ENCODE measurements around the gene PXDN.
"Not testable (repeated sequence)": the region's sequence is repeated elsewhere in the genome, so short reads cannot be mapped to it uniquely, and the experiment has no call there.

The PXDN gene

GRCh38 chr2:1744151-1744445 lies 217 bp downstream of the PXDN start:
- no peak overlapping the region for H3K4me3 Mint-ChIP-seq
- peaks cover 56% of the 10 kb centered on the region for H3K27me3 Mint-ChIP-seq (ENCODE audit: low read depth)
- H3K4me1 Mint-ChIP-seq (ENCODE audit: low read depth): peaks cover 7% of the 10 kb centered on the region
- H3K36me3 Mint-ChIP-seq (ENCODE audit: low read depth): no peaks in the 10 kb centered on the region
- H3K9me3 Mint-ChIP-seq: no peaks in the 10 kb centered on the region
- H3K27ac Mint-ChIP-seq: no peak overlapping the region

GRCh38 chr2:1743396-1744150 lies 742 bp downstream of the PXDN start:
- Mint-ChIP-seq H3K9me3 (no peaks in the 10 kb centered on the region), H3K36me3 (ENCODE audit: low read depth) (no peaks in the 10 kb centered on the region), H3K4me1 (ENCODE audit: low read depth) (peaks cover 7% of the 10 kb centered on the region), H3K4me3 (no peak overlapping the region), H3K27ac (no peak overlapping the region), H3K27me3 (ENCODE audit: low read depth) (peaks cover 56% of the 10 kb centered on the region)

- Mint-ChIP-seq H3K36me3 (ENCODE audit: low read depth) (no peaks in the 10 kb centered on the region), H3K27me3 (ENCODE audit: low read depth) (peaks cover 56% of the 10 kb centered on the region), H3K27ac (no peak overlapping the region), H3K9me3 (no peaks in the 10 kb centered on the region), H3K4me3 (peak overlapping the region; percentile 71), H3K4me1 (ENCODE audit: low read depth) (peaks cover 7% of the 10 kb centered on the region)
These were observed 1.5 kb downstream of the PXDN start for GRCh38 chr2:1742681-1743395.

- H3K4me3 Mint-ChIP-seq: peak overlapping the region; percentile 40
- H3K27ac Mint-ChIP-seq: no peak overlapping the region
- H3K9me3 Mint-ChIP-seq: no peaks in the 10 kb centered on the region
- peaks cover 7% of the 10 kb centered on the region for H3K4me1 Mint-ChIP-seq (ENCODE audit: low read depth)
- H3K27me3 Mint-ChIP-seq (ENCODE audit: low read depth): peaks cover 51% of the 10 kb centered on the region
- H3K36me3 Mint-ChIP-seq (ENCODE audit: low read depth): no peaks in the 10 kb centered on the region
These were observed 2.0 kb downstream of the PXDN start for GRCh38 chr2:1742301-1742680.

- peaks cover 47% of the 10 kb centered on the region for H3K27me3 Mint-ChIP-seq (ENCODE audit: low read depth)
- no peaks in the 10 kb centered on the region for H3K36me3 Mint-ChIP-seq (ENCODE audit: low read depth)
- H3K4me3 Mint-ChIP-seq: peak overlapping the region; percentile 40
- no peak overlapping the region for H3K27ac Mint-ChIP-seq
- peaks cover 7% of the 10 kb centered on the region for H3K4me1 Mint-ChIP-seq (ENCODE audit: low read depth)
- H3K9me3 Mint-ChIP-seq: no peaks in the 10 kb centered on the region
These were observed 2.5 kb downstream of the PXDN start for GRCh38 chr2:1741851-1742250.

GRCh38 chr2:1740716-1741589 lies 3.4 kb downstream of the PXDN start:
- no peaks in the 10 kb centered on the region for H3K36me3 Mint-ChIP-seq (ENCODE audit: low read depth)
- no peak overlapping the region for H3K27ac Mint-ChIP-seq
- no peak overlapping the region for H3K4me3 Mint-ChIP-seq
- H3K27me3 Mint-ChIP-seq (ENCODE audit: low read depth): peaks cover 38% of the 10 kb centered on the region
- H3K4me1 Mint-ChIP-seq (ENCODE audit: low read depth): peaks cover 7% of the 10 kb centered on the region
- no peaks in the 10 kb centered on the region for H3K9me3 Mint-ChIP-seq

- H3K27ac Mint-ChIP-seq: no peak overlapping the region
- no peak overlapping the region for H3K4me3 Mint-ChIP-seq
- no peaks in the 10 kb centered on the region for H3K36me3 Mint-ChIP-seq (ENCODE audit: low read depth)
- no peaks in the 10 kb centered on the region for H3K9me3 Mint-ChIP-seq
- H3K4me1 Mint-ChIP-seq (ENCODE audit: low read depth): peaks cover 7% of the 10 kb centered on the region
- H3K27me3 Mint-ChIP-seq (ENCODE audit: low read depth): peaks cover 30% of the 10 kb centered on the region
These were observed 4.2 kb downstream of the PXDN start for GRCh38 chr2:1739961-1740715.

GRCh38 chr2:1739322-1739957 lies 4.9 kb downstream of the PXDN start:
- no peaks in the 10 kb centered on the region for H3K9me3 Mint-ChIP-seq
- H3K4me1 Mint-ChIP-seq (ENCODE audit: low read depth): peaks cover 7% of the 10 kb centered on the region
- H3K4me3 Mint-ChIP-seq: no peak overlapping the region
- H3K27ac Mint-ChIP-seq: no peak overlapping the region
- H3K36me3 Mint-ChIP-seq (ENCODE audit: low read depth): no peaks in the 10 kb centered on the region
- peaks cover 23% of the 10 kb centered on the region for H3K27me3 Mint-ChIP-seq (ENCODE audit: low read depth)

GRCh38 chr2:1738646-1739302 lies 5.5 kb downstream of the PXDN start:
- no peaks in the 10 kb centered on the region for H3K36me3 Mint-ChIP-seq (ENCODE audit: low read depth)
- H3K4me1 Mint-ChIP-seq (ENCODE audit: low read depth): peaks cover 7% of the 10 kb centered on the region
- no peak overlapping the region for H3K27ac Mint-ChIP-seq
- H3K9me3 Mint-ChIP-seq: no peaks in the 10 kb centered on the region
- H3K4me3 Mint-ChIP-seq: no peak overlapping the region
- H3K27me3 Mint-ChIP-seq (ENCODE audit: low read depth): peaks cover 23% of the 10 kb centered on the region

GRCh38 chr2:1738163-1738562 lies 6.2 kb downstream of the PXDN start:
- Mint-ChIP-seq H3K36me3 (ENCODE audit: low read depth) (no peaks in the 10 kb centered on the region), H3K4me3 (no peak overlapping the region), H3K9me3 (no peaks in the 10 kb centered on the region), H3K4me1 (ENCODE audit: low read depth) (peaks cover 7% of the 10 kb centered on the region), H3K27ac (no peak overlapping the region), H3K27me3 (ENCODE audit: low read depth) (peaks cover 23% of the 10 kb centered on the region)

- H3K27ac Mint-ChIP-seq: no peak overlapping the region
- H3K27me3 Mint-ChIP-seq (ENCODE audit: low read depth): peaks cover 13% of the 10 kb centered on the region
- no peaks in the 10 kb centered on the region for H3K4me1 Mint-ChIP-seq (ENCODE audit: low read depth)
- no peaks in the 10 kb centered on the region for H3K36me3 Mint-ChIP-seq (ENCODE audit: low read depth)
- H3K9me3 Mint-ChIP-seq: no peaks in the 10 kb centered on the region
- H3K4me3 Mint-ChIP-seq: no peak overlapping the region
These were observed 7.3 kb downstream of the PXDN start for GRCh38 chr2:1736997-1737480.

GRCh38 chr2:1736045-1736444 lies 8.3 kb downstream of the PXDN start:
- no peak overlapping the region for H3K27ac Mint-ChIP-seq
- no peaks in the 10 kb centered on the region for H3K9me3 Mint-ChIP-seq
- H3K4me3 Mint-ChIP-seq: no peak overlapping the region
- H3K4me1 Mint-ChIP-seq (ENCODE audit: low read depth): no peaks in the 10 kb centered on the region
- peaks cover 7% of the 10 kb centered on the region for H3K27me3 Mint-ChIP-seq (ENCODE audit: low read depth)
- H3K36me3 Mint-ChIP-seq (ENCODE audit: low read depth): no peaks in the 10 kb centered on the region

- H3K27me3 Mint-ChIP-seq (ENCODE audit: low read depth); H3K9me3 Mint-ChIP-seq; H3K4me3 Mint-ChIP-seq; H3K27ac Mint-ChIP-seq; H3K4me1 Mint-ChIP-seq (ENCODE audit: low read depth); H3K36me3 Mint-ChIP-seq (ENCODE audit: low read depth): not testable (repeated sequence)
These were observed 11.0 kb downstream of the PXDN start for GRCh38 chr2:1733298-1733697.
